Stimulated activated CD8-positive, alpha-beta memory T cell treated with anti-CD3 and anti-CD28 coated beads, Interleukin-4, amount 100 ng/mL, for 1 hour (primary cell): Measurements from ENCODE around the gene SEC14L5.
"Not testable (repeated sequence)": the region's sequence is repeated elsewhere in the genome, so short reads cannot be mapped to it uniquely, and the experiment has no call there.

Experiments
- DNase-seq, 2 donors: peaks; one replicate each; pipeline ENCODE4 v3.0.0-alpha.2; 2020; ENCODE audit warnings: low read depth in 2 of 2, low spot score in 1 of 2

The SEC14L5 gene

GRCh38 chr16:4929619-4930018 lies 28.5 kb upstream of the SEC14L5 start:
- not testable (repeated sequence) for DNase-seq

GRCh38 chr16:4931381-4931780 lies 26.7 kb upstream of the SEC14L5 start:
- DNase-seq: no peak

- no peak for DNase-seq
These were observed 24.7 kb upstream of the SEC14L5 start for GRCh38 chr16:4933433-4933832.

- DNase-seq: no peak
These were observed 24.2 kb upstream of the SEC14L5 start for GRCh38 chr16:4933871-4934395.

- DNase-seq: no peak
These were observed 23.5 kb upstream of the SEC14L5 start for GRCh38 chr16:4934591-4934990.

GRCh38 chr16:4935241-4935855 lies 22.8 kb upstream of the SEC14L5 start:
- DNase-seq: no peak

- DNase-seq: no peak
These were observed 21.7 kb upstream of the SEC14L5 start for GRCh38 chr16:4936181-4936990.

GRCh38 chr16:4936991-4937781 lies 20.9 kb upstream of the SEC14L5 start, which contains the start of gene PPL:
Gene PPL (minus strand): TSS chr16:4937148. CDS start chr16:4937045, 103 bp downstream.
- DNase-seq: no peak

- no peak for DNase-seq
These were observed 20.1 kb upstream of the SEC14L5 start for GRCh38 chr16:4937782-4938682.

GRCh38 chr16:4938683-4939030 lies 19.5 kb upstream of the SEC14L5 start:
- no peak for DNase-seq

- DNase-seq: no peak
These were observed 17.4 kb upstream of the SEC14L5 start for GRCh38 chr16:4940719-4941118.

GRCh38 chr16:4942481-4942880 lies 15.6 kb upstream of the SEC14L5 start:
- no peak for DNase-seq

GRCh38 chr16:4944333-4945281 lies 13.5 kb upstream of the SEC14L5 start:
- no peak for DNase-seq

- DNase-seq: no peak
These were observed 12.3 kb upstream of the SEC14L5 start for GRCh38 chr16:4945560-4946502.

- no peak for DNase-seq
These were observed 11.2 kb upstream of the SEC14L5 start for GRCh38 chr16:4946917-4947316.

- DNase-seq: no peak
These were observed 10.2 kb upstream of the SEC14L5 start for GRCh38 chr16:4947722-4948503.

GRCh38 chr16:4948903-4949766 lies 9.0 kb upstream of the SEC14L5 start:
- DNase-seq: no peak
